Tibial nerve (tissue), 4 donors: ENCODE data around the gene CNIH3. TPM values are rescaled to one million over a fixed set of nuclear protein-coding genes. Genes with fewer than 3 reads are reported as not detected.

Source experiments
- DNase-seq, 2 donors: peaks; one replicate each; pipeline ENCODE4 v3.0.0-alpha.2; 2019; ENCODE audit warnings: low spot score in 2 of 2
- H3K27ac ChIP-seq, 4 donors: fragments of 200-600 bp; sonication (generic) in 3 of 4; one replicate each; pipeline ENCODE4 v1.5.1; 2017 to 2019; ENCODE audit warnings: mild to moderate bottlenecking in 1 of 4
- H3K27me3 ChIP-seq, 2 donors: fragments of 200-600 bp; sonication (generic) in 1 of 2; one replicate each; pipeline versions ENCODE4 v1.5.1 to v1.6.0; 2017 to 2019
- H3K36me3 ChIP-seq, 3 donors: fragments of 200-600 bp; sonication (generic); one replicate each; pipeline ENCODE4 v1.5.1; 2018 to 2019
- H3K4me1 ChIP-seq, 4 donors: fragments of 200-600 bp; sonication (generic) in 3 of 4; one replicate each; pipeline ENCODE4 v1.5.1; 2017 to 2019
- H3K4me3 ChIP-seq, 4 donors: fragments of 200-600 bp; sonication (generic) in 3 of 4; one replicate each; pipeline ENCODE4 v1.5.1; 2017 to 2019; ENCODE audit warnings: mild to moderate bottlenecking in 1 of 4, moderate library complexity in 1 of 4
- H3K9me3 ChIP-seq, 4 donors: fragments of 200-600 bp; sonication (generic) in 3 of 4; one replicate each; pipeline ENCODE4 v1.5.1; 2017 to 2019
- EP300 ChIP-seq, 2 donors: sonication (generic); formaldehyde crosslinking; IDR thresholded peaks; one replicate each; pipeline ENCODE4 v1.6.1; 2017; ENCODE audit warnings: antibody characterized with exemption in 2 of 2, mild to moderate bottlenecking in 1 of 2
- POLR2A ChIP-seq, 2 donors: fragments of 450-650 bp; IDR thresholded peaks; one replicate each; pipeline ENCODE4 v1.6.1; 2017; ENCODE audit warnings: antibody characterized with exemption in 2 of 2, mild to moderate bottlenecking in 2 of 2, moderate library complexity in 2 of 2
- WGBS, 2 donors: methylation state at CpG; one replicate each; pipeline ENCODE4 v1.1.5; 2018; 5-methylcytosine and 5-hydroxymethylcytosine counted together
- total RNA-seq, 4 donors: library from RNA; depleted of rRNA; stranded (reverse); fragments of >200 nt; gene quantifications; one replicate each; pipeline ENCODE4 v1.1.0, GENCODE V29; 2016
- TF ChIP-seq, protein P1 (sequence below), 5 experiments: fragments of 200-600 bp in 3 of 5; fragments of 450-650 bp in 2 of 5; sonication (generic) in 3 of 5; IDR thresholded peaks; one replicate each; pipeline ENCODE4 v1.5.1; 2016 to 2019; ENCODE audit warnings: antibody characterized with exemption in 5 of 5, mild to moderate bottlenecking in 3 of 5, moderate library complexity in 2 of 5

The CNIH3 gene
- total RNA-seq, 4 donors from 2014 or later, result 1.8 to 7.6 (median 4.7) TPM

DNA sequence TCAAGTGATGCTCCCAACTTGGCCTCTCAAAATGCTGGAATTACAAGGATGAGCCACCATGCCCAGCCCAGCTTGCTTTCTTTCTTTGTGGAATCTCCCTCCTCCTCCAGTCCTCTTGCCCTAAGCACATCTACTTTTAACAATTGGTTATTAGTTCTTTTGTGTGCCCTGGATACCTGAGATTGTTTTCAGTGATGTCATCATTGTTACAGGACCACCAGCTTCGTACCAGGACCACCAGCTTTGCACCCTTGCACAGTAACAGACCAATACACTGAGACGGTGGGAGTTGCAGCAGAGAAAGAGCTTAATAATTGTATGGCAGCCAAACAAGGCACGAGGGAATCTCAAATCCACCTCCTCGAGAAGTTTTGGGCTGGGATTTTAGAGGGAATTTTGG lies 71.3 kb downstream of the CNIH3 start:
- no peaks in the 10 kb centered on the region for H3K4me1 ChIP-seq
- H3K9me3 ChIP-seq, result no peaks in the 10 kb centered on the region
- WGBS, 2 donors, result 77 to 79% methylated on average over 4 of the region's 4 CpGs
- no peaks in the 10 kb centered on the region for H3K27me3 ChIP-seq
- no peak overlapping the region for H3K27ac ChIP-seq
- TF ChIP-seq POLR2A (IDR thresholded peaks at IDR 0.05) (no peak), EP300 (IDR thresholded peaks at IDR 0.05) (no peak)
- TF ChIP-seq, protein P1, sequence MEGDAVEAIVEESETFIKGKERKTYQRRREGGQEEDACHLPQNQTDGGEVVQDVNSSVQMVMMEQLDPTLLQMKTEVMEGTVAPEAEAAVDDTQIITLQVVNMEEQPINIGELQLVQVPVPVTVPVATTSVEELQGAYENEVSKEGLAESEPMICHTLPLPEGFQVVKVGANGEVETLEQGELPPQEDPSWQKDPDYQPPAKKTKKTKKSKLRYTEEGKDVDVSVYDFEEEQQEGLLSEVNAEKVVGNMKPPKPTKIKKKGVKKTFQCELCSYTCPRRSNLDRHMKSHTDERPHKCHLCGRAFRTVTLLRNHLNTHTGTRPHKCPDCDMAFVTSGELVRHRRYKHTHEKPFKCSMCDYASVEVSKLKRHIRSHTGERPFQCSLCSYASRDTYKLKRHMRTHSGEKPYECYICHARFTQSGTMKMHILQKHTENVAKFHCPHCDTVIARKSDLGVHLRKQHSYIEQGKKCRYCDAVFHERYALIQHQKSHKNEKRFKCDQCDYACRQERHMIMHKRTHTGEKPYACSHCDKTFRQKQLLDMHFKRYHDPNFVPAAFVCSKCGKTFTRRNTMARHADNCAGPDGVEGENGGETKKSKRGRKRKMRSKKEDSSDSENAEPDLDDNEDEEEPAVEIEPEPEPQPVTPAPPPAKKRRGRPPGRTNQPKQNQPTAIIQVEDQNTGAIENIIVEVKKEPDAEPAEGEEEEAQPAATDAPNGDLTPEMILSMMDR (IDR thresholded peaks at IDR 0.05), result no peak
- H3K4me3 ChIP-seq, result no peak overlapping the region
- H3K36me3 ChIP-seq, result peaks cover 0 to 12% (median 0%) of the 10 kb centered on the region in 3 donors
- DNase-seq, result no peak

GRCh38 chr1:224689374-224689773 lies 73.3 kb downstream of the CNIH3 start:
- H3K4me1 ChIP-seq, result no peaks in the 10 kb centered on the region
- no peak overlapping the region for H3K4me3 ChIP-seq
- H3K9me3 ChIP-seq, result no peaks in the 10 kb centered on the region
- 57 to 62% methylated on average over 9 of the region's 9 CpGs for WGBS, 2 donors
- H3K27ac ChIP-seq, result no peak overlapping the region
- no peaks in the 10 kb centered on the region for H3K27me3 ChIP-seq
- TF ChIP-seq EP300 (IDR thresholded peaks at IDR 0.05), result no peak
- TF ChIP-seq, protein P1 (IDR thresholded peaks at IDR 0.05), result no peak
- TF ChIP-seq POLR2A (IDR thresholded peaks at IDR 0.05), result no peak
- DNase-seq, result no peak
- peaks cover 0 to 12% (median 0%) of the 10 kb centered on the region in 3 donors for H3K36me3 ChIP-seq

DNA sequence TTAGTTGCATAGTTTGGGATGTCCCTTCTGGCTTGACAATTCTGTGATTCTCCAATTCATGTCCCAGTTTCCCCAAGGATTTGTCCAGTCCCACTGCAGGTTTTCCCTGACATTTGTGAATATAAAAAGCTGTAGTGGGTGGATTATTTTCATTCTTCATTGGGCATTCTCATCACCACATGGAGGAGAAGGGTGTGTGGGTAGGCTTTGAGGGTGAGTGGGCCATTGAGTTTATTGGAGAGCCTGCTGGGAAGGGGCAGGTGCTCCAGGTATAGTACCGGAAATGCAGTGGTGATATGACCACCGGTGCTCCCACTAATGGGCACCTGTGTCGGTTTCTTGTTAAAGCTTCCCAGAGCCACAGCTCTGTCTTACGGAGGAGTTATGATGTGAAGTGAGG lies 74.5 kb downstream of the CNIH3 start:
- Histone ChIP-seq H3K4me3 (no peak overlapping the region), H3K4me1 (no peaks in the 10 kb centered on the region), H3K9me3 (no peaks in the 10 kb centered on the region), H3K36me3 (peaks cover 0 to 12% (median 0%) of the 10 kb centered on the region in 3 donors), H3K27ac (no peak overlapping the region), H3K27me3 (no peaks in the 10 kb centered on the region)
- WGBS, 2 donors, result 84 to 100% methylated on average over 4 of the region's 4 CpGs
- TF ChIP-seq EP300 (IDR thresholded peaks at IDR 0.05) (no peak), POLR2A (IDR thresholded peaks at IDR 0.05) (no peak)
- TF ChIP-seq, protein P1 (IDR thresholded peaks at IDR 0.05), result no peak
- DNase-seq, result no peak

GRCh38 chr1:224691148-224691925 lies 75.2 kb downstream of the CNIH3 start:
- WGBS, 2 donors, result 64 to 65% methylated on average over 4 of the region's 4 CpGs
- Histone ChIP-seq H3K4me1 (no peaks in the 10 kb centered on the region), H3K4me3 (no peak overlapping the region), H3K27ac (no peak overlapping the region), H3K27me3 (no peaks in the 10 kb centered on the region), H3K36me3 (peaks cover 0 to 12% (median 0%) of the 10 kb centered on the region in 3 donors), H3K9me3 (no peaks in the 10 kb centered on the region)
- no peak for DNase-seq
- TF ChIP-seq, protein P1 (IDR thresholded peaks at IDR 0.05), result no peak
- TF ChIP-seq POLR2A (IDR thresholded peaks at IDR 0.05), result no peak
- TF ChIP-seq EP300 (IDR thresholded peaks at IDR 0.05), result no peak

DNA sequence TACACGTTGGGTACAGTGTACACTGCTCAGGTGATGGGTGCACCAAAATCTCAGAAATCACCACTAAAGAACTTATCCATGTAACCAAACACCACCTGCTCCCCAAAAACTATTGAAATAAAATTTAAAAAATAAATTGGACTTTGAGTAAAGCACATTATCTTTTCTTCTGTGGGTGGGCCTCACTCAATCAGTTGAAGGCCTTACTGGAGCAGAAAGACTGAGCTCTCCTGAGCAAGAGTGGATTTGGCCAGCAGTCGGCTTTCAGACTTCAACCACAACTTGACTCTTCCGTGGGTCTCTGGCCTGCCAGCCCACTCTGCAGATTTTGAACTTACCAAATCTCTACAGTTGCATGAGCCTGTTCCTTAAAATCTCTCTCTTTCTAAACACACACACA lies 78.9 kb downstream of the CNIH3 start:
- peaks cover 0 to 7% (median 0%) of the 10 kb centered on the region in 4 donors for H3K4me1 ChIP-seq
- no peaks in the 10 kb centered on the region for H3K27me3 ChIP-seq
- no peaks in the 10 kb centered on the region for H3K36me3 ChIP-seq
- H3K4me3 ChIP-seq, result no peak overlapping the region
- H3K27ac ChIP-seq, result no peak overlapping the region
- no peak for DNase-seq
- WGBS, 2 donors, result 84 to 93% methylated on average over 3 of the region's 3 CpGs
- TF ChIP-seq EP300 (IDR thresholded peaks at IDR 0.05) (no peak), POLR2A (IDR thresholded peaks at IDR 0.05) (no peak)
- TF ChIP-seq, protein P1 (IDR thresholded peaks at IDR 0.05), result no peak
- H3K9me3 ChIP-seq, result no peaks in the 10 kb centered on the region
